ENCODE results near the gene ROR2. TPM values are rescaled to one million over a fixed set of nuclear protein-coding genes. Genes with fewer than 3 reads are reported as not detected.

ROR2 gene
- polyA plus RNA-seq, 3 donors: not detected

DNA sequence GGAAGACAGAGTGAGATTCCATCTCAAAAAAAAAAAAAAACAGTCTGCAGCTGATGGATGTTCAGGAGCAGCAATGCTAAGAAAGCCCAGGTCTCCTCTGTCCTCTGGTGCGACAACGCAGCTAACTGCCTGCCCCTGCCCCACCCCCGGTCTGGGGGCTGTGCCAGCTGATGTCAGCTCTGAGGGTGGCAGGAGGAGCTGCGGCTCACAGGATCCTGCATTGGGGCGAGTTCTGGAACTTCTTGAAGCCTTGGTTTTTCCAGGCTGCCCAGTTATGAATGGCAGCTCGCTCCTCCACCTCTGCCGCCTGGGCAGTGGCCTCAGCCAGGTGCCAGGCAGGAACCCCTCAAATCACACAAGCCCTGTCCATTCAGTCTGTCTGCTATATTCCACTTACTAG lies 113.5 kb downstream of the ROR2 start:
- 95% methylated on average over 7 of the region's 7 CpGs for WGBS (ENCODE audit: insufficient coverage)
- H3K27me3 Mint-ChIP-seq (ENCODE audit: low read depth in 3 of 3): peaks cover 2 to 5% (median 4%) of the 10 kb centered on the region in 3 donors
- H3K27ac Mint-ChIP-seq: no peak overlapping the region
- no peaks in the 10 kb centered on the region for H3K36me3 Mint-ChIP-seq
- no peak for DNase-seq
- Histone ChIP-seq H3K9ac (ENCODE audit: insufficient read depth, low read length, poor library complexity, severe bottlenecking) (no peak overlapping the region), H2AFZ (ENCODE audit: insufficient read depth, low read depth, low read length, poor library complexity, severe bottlenecking) (no peak overlapping the region), H3K4me2 (replicated peaks; ENCODE audit: extremely low read depth, low read length, poor library complexity, severe bottlenecking) (no peak overlapping the region), H3K27ac (ENCODE audit: low read depth in 1 of 2, low read length in 2 of 2) (no peak overlapping the region), H3K79me2 (ENCODE audit: insufficient read depth, low read length) (no peaks in the 10 kb centered on the region), H3K4me3 (replicated peaks in 1 of 3; ENCODE audit: low read depth in 2 of 3, low read length in 3 of 3) (no peak overlapping the region), H3K27me3 (ENCODE audit: control insufficient read depth in 2 of 2, insufficient read depth in 2 of 2, low read length in 2 of 2) (no peaks in the 10 kb centered on the region), H4K20me1 (ENCODE audit: insufficient read depth, low read length) (no peaks in the 10 kb centered on the region), H3K4me1 (ENCODE audit: control insufficient read depth in 1 of 2, insufficient read depth in 2 of 2, low read length in 2 of 2) (no peaks in the 10 kb centered on the region), H3K9me3 (replicated peaks in 1 of 2; ENCODE audit: control insufficient read depth in 1 of 2, insufficient read depth in 1 of 2, low read length in 2 of 2) (no peaks in the 10 kb centered on the region), H3K36me3 (replicated peaks in 1 of 2; ENCODE audit: control insufficient read depth in 1 of 2, insufficient read depth in 2 of 2, low read length in 2 of 2) (no peaks in the 10 kb centered on the region)
- peaks cover 14% of the 10 kb centered on the region for H3K4me1 Mint-ChIP-seq
- intact Hi-C loops (cut with micrococcal nuclease): no loop called here
- TF ChIP-seq, protein P1, sequence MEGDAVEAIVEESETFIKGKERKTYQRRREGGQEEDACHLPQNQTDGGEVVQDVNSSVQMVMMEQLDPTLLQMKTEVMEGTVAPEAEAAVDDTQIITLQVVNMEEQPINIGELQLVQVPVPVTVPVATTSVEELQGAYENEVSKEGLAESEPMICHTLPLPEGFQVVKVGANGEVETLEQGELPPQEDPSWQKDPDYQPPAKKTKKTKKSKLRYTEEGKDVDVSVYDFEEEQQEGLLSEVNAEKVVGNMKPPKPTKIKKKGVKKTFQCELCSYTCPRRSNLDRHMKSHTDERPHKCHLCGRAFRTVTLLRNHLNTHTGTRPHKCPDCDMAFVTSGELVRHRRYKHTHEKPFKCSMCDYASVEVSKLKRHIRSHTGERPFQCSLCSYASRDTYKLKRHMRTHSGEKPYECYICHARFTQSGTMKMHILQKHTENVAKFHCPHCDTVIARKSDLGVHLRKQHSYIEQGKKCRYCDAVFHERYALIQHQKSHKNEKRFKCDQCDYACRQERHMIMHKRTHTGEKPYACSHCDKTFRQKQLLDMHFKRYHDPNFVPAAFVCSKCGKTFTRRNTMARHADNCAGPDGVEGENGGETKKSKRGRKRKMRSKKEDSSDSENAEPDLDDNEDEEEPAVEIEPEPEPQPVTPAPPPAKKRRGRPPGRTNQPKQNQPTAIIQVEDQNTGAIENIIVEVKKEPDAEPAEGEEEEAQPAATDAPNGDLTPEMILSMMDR (IDR thresholded peaks at IDR 0.05): no peak
- H3K9me3 Mint-ChIP-seq: no peaks in the 10 kb centered on the region
- no peak overlapping the region for H3K4me3 Mint-ChIP-seq

DNA sequence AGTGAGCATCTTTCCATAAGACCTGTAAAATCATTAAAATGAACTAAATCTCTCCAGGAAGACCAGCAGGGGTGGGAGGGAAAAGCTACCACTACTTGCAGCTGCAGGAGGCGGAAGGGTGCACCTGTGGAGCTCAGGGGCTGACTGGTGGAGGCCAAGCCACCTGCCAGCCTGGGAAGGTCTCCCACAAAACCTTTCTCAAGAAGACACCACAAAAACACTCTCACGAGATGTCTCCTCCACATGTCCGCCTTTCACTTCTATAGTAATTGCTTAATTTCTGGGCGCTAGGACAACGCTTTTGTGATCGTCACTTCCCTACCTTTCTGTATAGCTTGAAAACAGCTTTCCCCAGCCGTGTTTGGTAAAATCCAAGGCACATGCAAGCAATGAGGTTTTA lies 114.4 kb downstream of the ROR2 start:
- peaks cover 0 to 5% (median 4%) of the 10 kb centered on the region in 3 donors for H3K27me3 Mint-ChIP-seq (ENCODE audit: low read depth in 3 of 3)
- no peak overlapping the region for H3K4me2 ChIP-seq (replicated peaks; ENCODE audit: extremely low read depth, low read length, poor library complexity, severe bottlenecking)
- 55% methylated on average over 4 of the region's 7 CpGs for WGBS (ENCODE audit: insufficient coverage)

More for the DNA sequence above, 114.4 kb downstream of the ROR2 start:
- Mint-ChIP-seq H3K9me3 (no peaks in the 10 kb centered on the region), H3K4me1 (peaks cover 14% of the 10 kb centered on the region), H3K36me3 (no peaks in the 10 kb centered on the region), H3K4me3 (peak overlapping the region in 1 of 2 donors; percentile 21), H3K27ac (peak overlapping the region in 1 of 7 donors; percentile 12)
- intact Hi-C loops (cut with micrococcal nuclease): no loop called here
- TF ChIP-seq, protein P1 (IDR thresholded peaks at IDR 0.05): no peak
- Histone ChIP-seq H4K20me1 (ENCODE audit: insufficient read depth, low read length) (no peaks in the 10 kb centered on the region), H3K9ac (ENCODE audit: insufficient read depth, low read length, poor library complexity, severe bottlenecking) (no peak overlapping the region), H3K4me3 (replicated peaks in 1 of 3; ENCODE audit: low read depth in 2 of 3, low read length in 3 of 3) (no peak overlapping the region), H3K9me3 (replicated peaks in 1 of 2; ENCODE audit: control insufficient read depth in 1 of 2, insufficient read depth in 1 of 2, low read length in 2 of 2) (no peaks in the 10 kb centered on the region), H2AFZ (ENCODE audit: insufficient read depth, low read depth, low read length, poor library complexity, severe bottlenecking) (no peak overlapping the region), H3K79me2 (ENCODE audit: insufficient read depth, low read length) (no peaks in the 10 kb centered on the region), H3K36me3 (replicated peaks in 1 of 2; ENCODE audit: control insufficient read depth in 1 of 2, insufficient read depth in 2 of 2, low read length in 2 of 2) (no peaks in the 10 kb centered on the region), H3K4me1 (ENCODE audit: control insufficient read depth in 1 of 2, insufficient read depth in 2 of 2, low read length in 2 of 2) (no peaks in the 10 kb centered on the region), H3K27me3 (ENCODE audit: control insufficient read depth in 2 of 2, insufficient read depth in 2 of 2, low read length in 2 of 2) (no peaks in the 10 kb centered on the region), H3K27ac (ENCODE audit: low read depth in 1 of 2, low read length in 2 of 2) (no peak overlapping the region)
- DNase-seq: no peak
